DND-41 (cell line): ENCODE results near the gene PRRC2C.
A peak's percentile ranks its signal among the peaks of the same experiment; 100 is the strongest.

ENCODE experiments used
- ATAC-seq: fragments of 200-7000 bp; cut with Tn5 transposase; 3 replicates; pipeline ENCODE4 v1.9.1; 2021; ENCODE audit warnings: low read depth; ENCODE audit not compliant: insufficient read depth
- DNase-seq: peaks from one replicate; pipeline ENCODE4 v3.0.0-alpha.2; 2020
- H2AFZ ChIP-seq: 2 replicates; pipeline ENCODE4 v1.6.0; 2012; ENCODE audit warnings: low read depth, low read length
- H3K27ac ChIP-seq: 2 replicates; pipeline ENCODE4 v1.5.1; 2012; ENCODE audit warnings: low read length, inconsistent platforms
- H3K27me3 ChIP-seq: fragments of 200-600 bp; sonication (generic); 2 replicates; pipeline ENCODE4 v1.6.0; 2012; ENCODE audit warnings: low read length, mild to moderate bottlenecking, inconsistent platforms; ENCODE audit not compliant: insufficient read depth, poor library complexity
- H3K36me3 ChIP-seq: 2 replicates; pipeline ENCODE4 v1.5.1; 2012; ENCODE audit warnings: low read length, inconsistent platforms; ENCODE audit not compliant: insufficient read depth
- H3K4me1 ChIP-seq: 2 replicates; pipeline ENCODE4 v1.5.1; 2012; ENCODE audit warnings: mild to moderate bottlenecking, low read length; ENCODE audit not compliant: insufficient read depth
- H3K4me2 ChIP-seq: 2 replicates; pipeline ENCODE4 v1.6.0; 2012; ENCODE audit warnings: mild to moderate bottlenecking, moderate library complexity, low read length, inconsistent platforms; ENCODE audit not compliant: insufficient read depth
- H3K4me3 ChIP-seq, 2 experiments: fragments of 200-600 bp in 1 of 2; shearing (Covaris generic) in 1 of 2; 2 replicates each; pipeline ENCODE4 v1.5.1; 2012 to 2016; ENCODE audit warnings: inconsistent platforms in 2 of 2, low read length in 2 of 2, mild to moderate bottlenecking in 2 of 2, low read depth in 1 of 2, moderate library complexity in 1 of 2
- H3K79me2 ChIP-seq: 2 replicates; pipeline ENCODE4 v1.6.0; 2012; ENCODE audit warnings: low read length, inconsistent platforms; ENCODE audit not compliant: insufficient read depth
- H3K9ac ChIP-seq: 2 replicates; pipeline ENCODE4 v1.6.0; 2012; ENCODE audit warnings: low read depth, mild to moderate bottlenecking, inconsistent platforms, low read length, moderate library complexity
- H3K9me3 ChIP-seq: 2 replicates; pipeline ENCODE4 v1.5.1; 2012; ENCODE audit warnings: low read length, moderate library complexity, mild to moderate bottlenecking, inconsistent platforms; ENCODE audit not compliant: insufficient read depth, severe bottlenecking
- H4K20me1 ChIP-seq: 2 replicates; pipeline ENCODE4 v1.6.0; 2012; ENCODE audit warnings: low read length; ENCODE audit not compliant: insufficient read depth
- CTCF ChIP-seq: IDR thresholded peaks from 2 replicates; pipeline ENCODE4 v1.5.1; 2012; ENCODE audit warnings: borderline replicate concordance, low read length, moderate library complexity, mild to moderate bottlenecking; ENCODE audit not compliant: poor library complexity, severe bottlenecking; ENCODE audit errors: extremely low read depth
- EZH2 ChIP-seq: IDR thresholded peaks from 3 replicates; pipeline ENCODE4 v1.6.1; 2012; ENCODE audit warnings: borderline replicate concordance, low read depth, mild to moderate bottlenecking, moderate library complexity, low read length, inconsistent platforms; ENCODE audit not compliant: severe bottlenecking

The PRRC2C gene

GRCh38 chr1:171507435-171507834 lies 22.1 kb downstream of the PRRC2C start:
- H3K4me2 ChIP-seq, result no peak overlapping the region
- no peak overlapping the region for H3K9ac ChIP-seq
- peaks cover 95% of the 10 kb centered on the region for H4K20me1 ChIP-seq
- no peak for DNase-seq
- no peaks in the 10 kb centered on the region for H3K9me3 ChIP-seq
- peaks cover 9% of the 10 kb centered on the region; the same call in 1 of the 2 replicates for H3K4me1 ChIP-seq
- no peak overlapping the region for H3K27ac ChIP-seq
- H3K27me3 ChIP-seq, result no peaks in the 10 kb centered on the region
- peaks cover 100% of the 10 kb centered on the region for H3K79me2 ChIP-seq
- ATAC-seq, result 0 out of 3 replicates have a peak, but pooled peaks have one; percentile 10
- no peak overlapping the region for H3K4me3 ChIP-seq
- H3K36me3 ChIP-seq, result peaks cover 3% of the 10 kb centered on the region; the same call in 1 of the 2 replicates
- TF ChIP-seq CTCF (no peak), EZH2 (no peak)
- no peak overlapping the region for H2AFZ ChIP-seq

GRCh38 chr1:171509191-171509590 lies 23.9 kb downstream of the PRRC2C start:
- Histone ChIP-seq H3K9ac (no peak overlapping the region), H3K4me3 (no peak overlapping the region), H3K27ac (no peak overlapping the region), H4K20me1 (peaks cover 96% of the 10 kb centered on the region), H3K36me3 (peaks cover 15% of the 10 kb centered on the region), H3K4me1 (peaks cover 9% of the 10 kb centered on the region; the same call in 1 of the 2 replicates), H3K4me2 (no peak overlapping the region), H3K79me2 (peaks cover 100% of the 10 kb centered on the region), H3K9me3 (no peaks in the 10 kb centered on the region), H3K27me3 (no peaks in the 10 kb centered on the region), H2AFZ (no peak overlapping the region)
- TF ChIP-seq CTCF, result no peak
- TF ChIP-seq EZH2, result no peak
- ATAC-seq (no peak), DNase-seq (no peak)

GRCh38 chr1:171513743-171514142 lies 28.4 kb downstream of the PRRC2C start:
- H3K9ac ChIP-seq, result no peak overlapping the region
- peaks cover 77% of the 10 kb centered on the region for H4K20me1 ChIP-seq
- TF ChIP-seq CTCF (no peak), EZH2 (no peak)
- H3K27me3 ChIP-seq, result no peaks in the 10 kb centered on the region
- H3K9me3 ChIP-seq, result no peaks in the 10 kb centered on the region
- peaks cover 93% of the 10 kb centered on the region for H3K79me2 ChIP-seq
- no peak overlapping the region for H3K27ac ChIP-seq
- H3K4me2 ChIP-seq, result no peak overlapping the region
- no peak for ATAC-seq
- no peak for DNase-seq
- H2AFZ ChIP-seq, result no peak overlapping the region
- no peaks in the 10 kb centered on the region for H3K4me1 ChIP-seq
- H3K36me3 ChIP-seq, result peaks cover 57% of the 10 kb centered on the region
- H3K4me3 ChIP-seq, result no peak overlapping the region

- no peaks in the 10 kb centered on the region for H3K9me3 ChIP-seq
- H3K9ac ChIP-seq, result no peak overlapping the region
- peaks cover 62% of the 10 kb centered on the region for H4K20me1 ChIP-seq
- H3K4me1 ChIP-seq, result no peaks in the 10 kb centered on the region
- ATAC-seq, result no peak
- peaks cover 72% of the 10 kb centered on the region for H3K36me3 ChIP-seq
- TF ChIP-seq CTCF, result no peak
- no peak for TF ChIP-seq EZH2
- H3K79me2 ChIP-seq, result peaks cover 86% of the 10 kb centered on the region
- no peaks in the 10 kb centered on the region for H3K27me3 ChIP-seq
- DNase-seq, result no peak
- no peak overlapping the region for H3K4me2 ChIP-seq
- no peak overlapping the region for H3K4me3 ChIP-seq
- H3K27ac ChIP-seq, result no peak overlapping the region
- no peak overlapping the region for H2AFZ ChIP-seq
Observed at GRCh38 chr1:171515299-171515698, 30.0 kb downstream of the PRRC2C start.
